ENCODE measurements around the gene RHBDL3. TPM values are rescaled to one million over a fixed set of nuclear protein-coding genes. Genes with fewer than 3 reads are reported as not detected.
"Not testable (repeated sequence)": the region's sequence is repeated elsewhere in the genome, so short reads cannot be mapped to it uniquely, and the experiment has no call there.

The RHBDL3 gene
- total RNA-seq, 1 donor from 2014 or later: 4.4 TPM

DNA sequence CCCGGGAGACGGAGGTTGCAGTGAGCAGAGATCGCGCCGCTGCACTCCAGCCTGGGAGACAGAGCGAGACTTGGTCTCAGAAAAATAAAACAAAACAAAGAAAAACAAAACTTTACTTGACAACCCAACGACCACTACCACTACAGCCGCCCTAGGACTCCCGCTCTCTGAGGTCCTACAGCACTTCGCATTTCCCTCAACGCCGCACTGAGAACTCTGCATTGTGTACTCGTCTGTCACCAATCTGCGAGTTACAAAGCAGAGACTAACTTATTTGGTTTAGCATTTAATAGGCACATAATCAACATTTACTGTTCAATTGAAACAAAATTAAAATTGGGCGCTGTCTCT, 83.8 kb downstream of the RHBDL3 start:
- H3K27me3 Mint-ChIP-seq: no peaks in the 10 kb centered on the region
- peak overlapping the region; percentile 99 for H3K4me3 Mint-ChIP-seq
- peaks cover 24% of the 10 kb centered on the region for H3K36me3 Mint-ChIP-seq
- no peaks in the 10 kb centered on the region for H3K9me3 Mint-ChIP-seq
- peaks cover 14% of the 10 kb centered on the region for H3K4me1 Mint-ChIP-seq (ENCODE audit: unreplicated experiment)
- H3K27ac Mint-ChIP-seq: peak overlapping the region; percentile 100
- DNase-seq (ENCODE audit: extremely low spot score, unreplicated experiment): no peak
- TF ChIP-seq, protein P1, sequence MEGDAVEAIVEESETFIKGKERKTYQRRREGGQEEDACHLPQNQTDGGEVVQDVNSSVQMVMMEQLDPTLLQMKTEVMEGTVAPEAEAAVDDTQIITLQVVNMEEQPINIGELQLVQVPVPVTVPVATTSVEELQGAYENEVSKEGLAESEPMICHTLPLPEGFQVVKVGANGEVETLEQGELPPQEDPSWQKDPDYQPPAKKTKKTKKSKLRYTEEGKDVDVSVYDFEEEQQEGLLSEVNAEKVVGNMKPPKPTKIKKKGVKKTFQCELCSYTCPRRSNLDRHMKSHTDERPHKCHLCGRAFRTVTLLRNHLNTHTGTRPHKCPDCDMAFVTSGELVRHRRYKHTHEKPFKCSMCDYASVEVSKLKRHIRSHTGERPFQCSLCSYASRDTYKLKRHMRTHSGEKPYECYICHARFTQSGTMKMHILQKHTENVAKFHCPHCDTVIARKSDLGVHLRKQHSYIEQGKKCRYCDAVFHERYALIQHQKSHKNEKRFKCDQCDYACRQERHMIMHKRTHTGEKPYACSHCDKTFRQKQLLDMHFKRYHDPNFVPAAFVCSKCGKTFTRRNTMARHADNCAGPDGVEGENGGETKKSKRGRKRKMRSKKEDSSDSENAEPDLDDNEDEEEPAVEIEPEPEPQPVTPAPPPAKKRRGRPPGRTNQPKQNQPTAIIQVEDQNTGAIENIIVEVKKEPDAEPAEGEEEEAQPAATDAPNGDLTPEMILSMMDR (conservative IDR thresholded peaks at IDR 0.05): no peak

DNA sequence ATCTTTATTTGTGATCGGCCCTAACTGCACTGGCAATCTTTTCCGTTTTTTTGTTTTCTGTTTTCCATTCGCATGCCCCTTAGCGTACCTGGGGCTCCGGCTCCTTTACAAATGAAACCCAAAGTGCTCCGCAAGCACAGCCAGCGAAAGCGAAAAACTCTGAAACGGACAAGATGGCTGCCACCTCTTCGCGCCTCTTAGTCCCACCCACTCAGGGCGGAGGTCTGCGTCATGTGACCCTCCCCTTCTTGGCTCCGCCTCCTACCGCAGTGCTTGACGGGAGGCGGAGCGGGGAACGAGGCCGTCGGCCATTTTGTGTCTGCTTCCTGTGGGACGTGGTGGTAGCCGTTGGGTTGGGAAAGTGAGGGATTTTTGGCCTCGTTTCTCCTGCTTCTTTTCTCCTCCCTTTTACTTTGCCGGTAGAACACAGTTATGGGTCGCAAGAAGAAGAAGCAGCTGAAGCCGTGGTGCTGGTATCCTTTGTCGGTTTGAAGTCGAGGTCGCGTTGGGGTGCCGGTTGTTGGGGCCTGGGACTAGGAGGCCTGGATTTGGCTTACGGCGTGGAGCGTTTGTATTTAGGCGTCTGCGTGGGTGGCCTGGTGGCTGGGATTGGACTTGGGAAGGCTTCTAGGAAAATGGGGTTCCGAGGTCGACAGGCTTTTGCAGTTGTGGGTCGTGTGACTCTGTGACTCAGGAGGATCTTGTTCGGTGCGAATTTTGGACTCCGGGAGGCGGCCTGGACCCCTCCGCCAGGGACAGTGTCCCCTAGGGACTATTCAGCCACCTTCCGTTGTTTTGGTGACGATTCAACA, 84.4 kb downstream of the RHBDL3 start, which contains the start of gene ZNF207:
TSS of gene ZNF207 (plus strand) at position 304 of the 812 bp plus-strand sequence. CDS start at position 433, 129 bp downstream.
- H3K4me1 Mint-ChIP-seq (ENCODE audit: unreplicated experiment): peaks cover 19% of the 10 kb centered on the region
- DNase-seq (ENCODE audit: extremely low spot score, unreplicated experiment): peak; percentile 93
- no peaks in the 10 kb centered on the region for H3K27me3 Mint-ChIP-seq
- TF ChIP-seq, protein P1 (conservative IDR thresholded peaks at IDR 0.05): no peak
- no peaks in the 10 kb centered on the region for H3K9me3 Mint-ChIP-seq
- H3K36me3 Mint-ChIP-seq: peaks cover 29% of the 10 kb centered on the region
- peak within 1 kb of the TSS; percentile 99 for H3K4me3 Mint-ChIP-seq
- H3K27ac Mint-ChIP-seq: peak within 1 kb of the TSS; percentile 100

DNA sequence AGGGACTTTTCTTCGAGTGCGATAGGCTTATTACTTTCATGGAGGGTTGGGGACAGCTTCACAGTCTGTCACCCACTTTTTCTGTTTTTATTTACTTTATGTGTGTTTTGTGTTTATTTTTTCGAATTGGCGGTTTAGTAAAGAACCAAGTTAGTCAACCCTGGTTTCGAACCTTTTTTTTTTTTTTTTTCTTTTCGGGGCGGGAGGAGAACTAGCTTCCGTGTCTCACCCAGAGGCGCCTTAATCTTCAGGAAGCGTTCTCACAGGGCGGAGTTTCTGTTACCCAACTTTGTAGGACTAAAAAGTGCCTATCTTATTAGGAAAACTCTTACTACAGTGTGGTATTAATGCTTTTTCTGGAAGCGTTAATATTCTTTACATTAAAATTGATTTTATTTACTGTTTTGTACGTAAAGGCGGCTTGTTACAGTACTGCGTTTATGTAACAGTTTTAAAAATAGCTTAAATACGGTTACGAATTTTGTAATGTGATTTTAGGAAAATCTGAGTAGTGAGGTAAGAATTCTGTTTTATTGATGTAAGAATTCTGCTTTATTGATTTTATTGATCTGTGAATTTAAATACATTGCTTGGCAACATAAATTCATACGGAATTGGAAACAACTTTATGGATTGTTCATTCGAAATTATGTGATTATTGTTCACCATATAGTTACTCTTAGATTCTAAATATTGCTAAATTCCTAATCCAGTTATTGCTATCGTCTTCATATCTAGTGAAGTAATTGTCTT, 85.2 kb downstream of the RHBDL3 start:
- no peaks in the 10 kb centered on the region for H3K27me3 Mint-ChIP-seq
- TF ChIP-seq, protein P1 (conservative IDR thresholded peaks at IDR 0.05): peak; percentile 28
- peak overlapping the region; percentile 100 for H3K27ac Mint-ChIP-seq
- H3K4me3 Mint-ChIP-seq: peak overlapping the region; percentile 99
- no peaks in the 10 kb centered on the region for H3K9me3 Mint-ChIP-seq
- H3K4me1 Mint-ChIP-seq (ENCODE audit: unreplicated experiment): peaks cover 26% of the 10 kb centered on the region
- H3K36me3 Mint-ChIP-seq: peaks cover 36% of the 10 kb centered on the region
- no peak for DNase-seq (ENCODE audit: extremely low spot score, unreplicated experiment)

DNA sequence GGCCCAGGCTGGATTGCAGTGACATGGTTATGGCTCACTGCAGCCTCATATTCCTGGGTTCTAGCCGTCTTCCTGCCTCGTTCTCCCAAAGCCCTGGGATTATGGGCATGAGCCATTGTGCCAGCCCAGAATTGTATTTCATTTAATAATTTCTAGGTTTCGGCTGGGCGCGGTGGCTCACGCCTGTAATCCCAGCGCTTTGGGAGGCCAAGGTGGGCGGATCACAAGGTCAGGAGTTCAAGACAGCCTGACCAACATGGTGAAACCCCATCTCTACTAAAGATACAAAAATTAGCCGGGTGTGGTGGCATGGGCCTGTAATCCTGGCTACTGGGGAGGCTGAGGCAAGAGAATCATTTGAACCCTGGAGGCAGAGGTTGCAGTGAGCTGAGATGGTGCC, 87.1 kb downstream of the RHBDL3 start:
- H3K36me3 Mint-ChIP-seq: peaks cover 36% of the 10 kb centered on the region
- peak overlapping the region; percentile 46 for H3K27ac Mint-ChIP-seq
- H3K4me1 Mint-ChIP-seq (ENCODE audit: unreplicated experiment): peaks cover 32% of the 10 kb centered on the region
- DNase-seq (ENCODE audit: extremely low spot score, unreplicated experiment); H3K27me3 Mint-ChIP-seq; H3K9me3 Mint-ChIP-seq: not testable (repeated sequence)
- peak overlapping the region; percentile 99 for H3K4me3 Mint-ChIP-seq

DNA sequence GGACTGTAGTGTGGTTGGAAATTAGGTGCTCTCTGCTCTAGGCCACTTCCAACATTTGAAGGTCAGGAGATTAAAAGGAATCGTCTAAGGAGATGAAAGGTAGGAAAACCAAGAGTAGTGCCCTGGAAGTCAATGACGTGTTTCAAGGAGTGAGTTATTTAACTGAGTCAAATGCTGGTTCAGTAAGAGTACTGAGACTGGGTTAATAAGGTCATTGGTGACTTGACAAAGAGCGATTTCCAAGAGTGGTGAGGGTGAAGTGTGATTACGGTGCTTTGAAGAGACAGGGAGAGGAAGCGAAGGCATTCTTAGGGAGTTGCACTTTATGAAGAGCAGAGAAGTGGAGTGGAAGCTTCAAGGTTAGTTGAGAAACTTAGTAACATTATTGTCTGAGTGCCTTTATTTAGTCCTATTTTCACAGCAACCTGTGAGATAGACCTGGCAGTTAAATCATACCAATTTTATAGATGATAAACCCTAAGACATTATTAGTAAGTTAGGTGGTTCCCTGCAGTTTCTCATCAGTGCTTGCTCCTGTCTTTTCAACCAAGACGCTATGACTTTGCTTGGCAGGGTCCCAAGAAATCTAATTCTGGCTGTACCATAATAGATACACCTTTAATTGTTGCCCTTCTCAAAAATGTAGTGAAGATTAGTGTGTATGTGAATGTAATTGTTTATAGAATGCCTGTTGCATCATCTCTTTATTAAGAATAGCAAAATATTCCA, 90.2 kb downstream of the RHBDL3 start:
- H3K9me3 Mint-ChIP-seq: no peaks in the 10 kb centered on the region
- H3K27ac Mint-ChIP-seq: peak overlapping the region; percentile 29
- H3K4me3 Mint-ChIP-seq: peak overlapping the region; percentile 36
- H3K36me3 Mint-ChIP-seq: peaks cover 32% of the 10 kb centered on the region
- H3K27me3 Mint-ChIP-seq: no peaks in the 10 kb centered on the region
- H3K4me1 Mint-ChIP-seq (ENCODE audit: unreplicated experiment): peaks cover 28% of the 10 kb centered on the region
- TF ChIP-seq, protein P1 (conservative IDR thresholded peaks at IDR 0.05): no peak
- DNase-seq (ENCODE audit: extremely low spot score, unreplicated experiment): no peak
